HepG2 (cell line): ENCODE results near the gene HRH3. TPM values are rescaled to one million over a fixed set of nuclear protein-coding genes. Genes with fewer than 3 reads are reported as not detected.
A peak's percentile ranks its signal among the peaks of the same experiment; 100 is the strongest.

Source experiments
- ARNTL ChIP-seq: sonication (generic); formaldehyde crosslinking; IDR thresholded peaks from 2 replicates; pipeline ENCODE4 v1.4.0; 2020; ENCODE audit warnings: mild to moderate bottlenecking, missing genetic modification reagents
- CEBPZ ChIP-seq: IDR thresholded peaks from 2 replicates; pipeline ENCODE4 v1.6.1; 2012; ENCODE audit warnings: low read length, improper control_type of control experiment
- GLMP ChIP-seq: sonication (generic); formaldehyde crosslinking; IDR thresholded peaks from 2 replicates; pipeline ENCODE4 v1.9.0; 2021; ENCODE audit warnings: missing genetic modification reagents, mild to moderate bottlenecking, borderline replicate concordance
- HDAC1 ChIP-seq: sonication (generic); formaldehyde crosslinking; IDR thresholded peaks from 2 replicates; pipeline ENCODE4 v1.5.1; 2020; ENCODE audit warnings: mild to moderate bottlenecking, missing genetic modification reagents
- ISX ChIP-seq: sonication (generic); formaldehyde crosslinking; conservative IDR thresholded peaks from 2 replicates; pipeline ENCODE4 v1.5.0; 2020; ENCODE audit warnings: missing genetic modification reagents
- KDM4B ChIP-seq: sonication (generic); formaldehyde crosslinking; IDR thresholded peaks from 2 replicates; pipeline ENCODE4 v1.4.0; 2020; ENCODE audit warnings: missing genetic modification reagents
- MEIS1 ChIP-seq: sonication (generic); formaldehyde crosslinking; IDR thresholded peaks from 2 replicates; pipeline ENCODE4 v1.9.0; 2021; ENCODE audit warnings: mild to moderate bottlenecking, missing genetic modification reagents, moderate library complexity, borderline replicate concordance
- NFIB ChIP-seq: sonication (generic); formaldehyde crosslinking; IDR thresholded peaks from 2 replicates; pipeline ENCODE4 v1.9.0; 2021; ENCODE audit warnings: missing genetic modification reagents, mild to moderate bottlenecking, borderline replicate concordance
- PAWR ChIP-seq: sonication (generic); formaldehyde crosslinking; IDR thresholded peaks from 2 replicates; pipeline ENCODE4 v1.4.0; 2020; ENCODE audit warnings: missing genetic modification reagents, mild to moderate bottlenecking, borderline replicate concordance
- REL ChIP-seq: sonication (generic); formaldehyde crosslinking; conservative IDR thresholded peaks from 2 replicates; pipeline ENCODE4 v1.8.0; 2022; ENCODE audit warnings: mild to moderate bottlenecking, missing genetic modification reagents, moderate library complexity
- SRSF9 ChIP-seq: fragments of 200-400 bp; formaldehyde crosslinking; IDR thresholded peaks from 2 replicates; pipeline ENCODE4 v1.6.1; 2018; ENCODE audit warnings: borderline replicate concordance, mild to moderate bottlenecking, low read depth, low read length; ENCODE audit not compliant: insufficient read depth, poor library complexity, severe bottlenecking
- SSRP1 ChIP-seq: IDR thresholded peaks from 2 replicates; pipeline ENCODE4 v1.6.1; 2016; ENCODE audit warnings: control low read depth
- TBX2 ChIP-seq: sonication (generic); formaldehyde crosslinking; IDR thresholded peaks from 2 replicates; pipeline ENCODE4 v1.5.0; 2020; ENCODE audit warnings: missing genetic modification reagents, mild to moderate bottlenecking, borderline replicate concordance
- ZBTB33 ChIP-seq: sonication (generic); formaldehyde crosslinking; IDR thresholded peaks from 2 replicates; pipeline ENCODE4 v1.4.0; 2020; ENCODE audit warnings: missing genetic modification reagents
- ZNF160 ChIP-seq: sonication (generic); formaldehyde crosslinking; IDR thresholded peaks from 2 replicates; pipeline ENCODE4 v1.8.0; 2022; ENCODE audit warnings: mild to moderate bottlenecking, inconsistent platforms, missing genetic modification reagents
- ZNF20 ChIP-seq: sonication (generic); formaldehyde crosslinking; IDR thresholded peaks from 2 replicates; pipeline ENCODE4 v1.4.0; 2020; ENCODE audit warnings: mild to moderate bottlenecking, moderate library complexity, missing genetic modification reagents
- ZNF468 ChIP-seq: sonication (generic); formaldehyde crosslinking; IDR thresholded peaks from 2 replicates; pipeline ENCODE4 v1.8.0; 2022; ENCODE audit warnings: mild to moderate bottlenecking, moderate library complexity, missing genetic modification reagents
- ZSCAN25 ChIP-seq: sonication (generic); formaldehyde crosslinking; IDR thresholded peaks from 2 replicates; pipeline ENCODE4 v1.8.0; 2022; ENCODE audit warnings: mild to moderate bottlenecking, missing genetic modification reagents
- polyA plus RNA-seq, 8 experiments: library from polyadenylated mRNA; depleted of rRNA in 3 of 8; stranded (reverse) in 7 of 8; unstranded in 1 of 8; fragments of >200 nt; fragmentation: Illumina TruSeq in 4 of 8; extraction: Trizol in 4 of 8; gene quantifications; 2 replicates each; pipeline versions ENCODE4 v1.2.1 to v1.2.3, GENCODE V29; 2011 to 2016; ENCODE audit warnings: low read depth in 4 of 8, missing spikeins in 1 of 8, mixed read lengths in 1 of 8; ENCODE audit not compliant: insufficient read depth in 1 of 8
- total RNA-seq, 5 experiments: library from RNA; depleted of rRNA; stranded (reverse); fragments of >200 nt; fragmentation: Illumina TruSeq; extraction: Trizol; gene quantifications; 2 replicates each; pipeline ENCODE4 v1.2.3, GENCODE V29; 2016; ENCODE audit warnings: low read depth in 1 of 5
- TF ChIP-seq, protein P1 (sequence below): sonication (generic); formaldehyde crosslinking; IDR thresholded peaks from 2 replicates; pipeline ENCODE4 v1.4.0; 2020; ENCODE audit warnings: missing genetic modification reagents, borderline replicate concordance
- TF ChIP-seq, protein P2 (sequence below): sonication (generic); formaldehyde crosslinking; IDR thresholded peaks from 2 replicates; pipeline ENCODE4 v1.4.0; 2020; ENCODE audit warnings: mild to moderate bottlenecking, missing genetic modification reagents

Gene HRH3
- total and polyA plus RNA-seq, 2 of the 13 experiments (the other 11 are each of a cell fraction or from before 2014, with no cell fraction given) = 0.18 TPM; not detected in 1

DNA sequence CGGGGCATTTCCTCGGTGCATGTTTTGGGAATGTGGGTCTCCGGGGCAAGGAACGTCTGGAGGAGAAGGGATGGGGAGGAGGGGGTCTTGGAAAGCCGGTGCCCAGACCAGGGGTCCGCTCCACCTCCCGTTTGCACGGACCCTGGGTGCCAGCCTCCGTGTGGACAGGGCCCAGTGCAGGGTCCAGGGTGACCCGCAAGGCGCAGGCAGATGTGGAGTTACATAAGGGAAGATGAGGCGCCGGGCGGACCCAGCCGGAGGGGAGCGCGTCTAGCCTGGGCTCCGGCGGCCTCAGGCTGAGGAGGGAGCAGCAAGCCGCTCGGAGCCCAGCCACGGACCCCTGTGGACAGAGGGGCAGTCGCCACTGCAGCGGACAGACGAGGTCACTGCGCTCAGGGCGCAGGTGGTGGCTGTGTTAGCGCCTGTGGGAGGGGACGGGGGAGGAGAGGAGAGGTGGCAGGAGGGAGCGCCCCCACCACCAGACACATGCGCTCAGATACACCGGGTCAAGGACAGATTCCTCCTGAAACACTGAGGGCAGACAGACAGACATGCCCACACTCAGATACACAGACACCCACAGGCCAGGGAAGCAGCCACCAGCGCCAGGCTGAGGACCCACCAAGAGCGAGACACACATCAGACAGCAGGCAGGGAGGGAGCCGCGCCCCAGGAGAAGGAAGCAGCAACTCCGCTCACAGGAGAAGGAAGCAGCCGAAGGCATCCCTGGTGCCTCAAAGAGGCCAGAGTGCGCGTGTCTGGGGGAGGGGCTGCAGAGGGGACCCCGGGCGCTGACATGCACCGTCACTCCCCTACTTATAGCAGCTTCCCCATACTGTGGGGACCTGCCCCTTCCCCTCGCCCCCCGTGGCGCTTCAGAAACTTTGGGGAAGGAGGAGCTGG, 839 bp upstream of the HRH3 start (continued):
- TF ChIP-seq ZNF20 = no peak
- TF ChIP-seq NFIB (CRISPR knock-in tag) = peak; percentile 75; the same call in 1 of the 2 replicates
- TF ChIP-seq ZBTB33 = no peak
- no peak for TF ChIP-seq SSRP1
- TF ChIP-seq SRSF9 = no peak
- peak; percentile 20; the same call in 1 of the 2 replicates for TF ChIP-seq MEIS1 (CRISPR knock-in tag)
- no peak for TF ChIP-seq REL (CRISPR knock-in tag)
- TF ChIP-seq GLMP (CRISPR knock-in tag) = no peak
- peak; percentile 10 for TF ChIP-seq HDAC1 (CRISPR knock-in tag)
- no peak for TF ChIP-seq ZNF160 (CRISPR knock-in tag)
- TF ChIP-seq ISX (CRISPR knock-in tag) = no peak
- no peak for TF ChIP-seq ZSCAN25
- no peak for TF ChIP-seq CEBPZ
- peak; percentile 6; the same call in 1 of the 2 replicates for TF ChIP-seq TBX2 (CRISPR knock-in tag)
- TF ChIP-seq ZNF468 (CRISPR knock-in tag) = 0 out of 2 replicates have a peak, but pooled peaks have one; percentile 68
- TF ChIP-seq PAWR (CRISPR knock-in tag) = no peak
- no peak for TF ChIP-seq KDM4B (CRISPR knock-in tag)
- TF ChIP-seq, protein P1, sequence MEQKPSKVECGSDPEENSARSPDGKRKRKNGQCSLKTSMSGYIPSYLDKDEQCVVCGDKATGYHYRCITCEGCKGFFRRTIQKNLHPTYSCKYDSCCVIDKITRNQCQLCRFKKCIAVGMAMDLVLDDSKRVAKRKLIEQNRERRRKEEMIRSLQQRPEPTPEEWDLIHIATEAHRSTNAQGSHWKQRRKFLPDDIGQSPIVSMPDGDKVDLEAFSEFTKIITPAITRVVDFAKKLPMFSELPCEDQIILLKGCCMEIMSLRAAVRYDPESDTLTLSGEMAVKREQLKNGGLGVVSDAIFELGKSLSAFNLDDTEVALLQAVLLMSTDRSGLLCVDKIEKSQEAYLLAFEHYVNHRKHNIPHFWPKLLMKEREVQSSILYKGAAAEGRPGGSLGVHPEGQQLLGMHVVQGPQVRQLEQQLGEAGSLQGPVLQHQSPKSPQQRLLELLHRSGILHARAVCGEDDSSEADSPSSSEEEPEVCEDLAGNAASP (CRISPR knock-in tag) = no peak
- no peak for TF ChIP-seq ARNTL (CRISPR knock-in tag)
- TF ChIP-seq, protein P2, sequence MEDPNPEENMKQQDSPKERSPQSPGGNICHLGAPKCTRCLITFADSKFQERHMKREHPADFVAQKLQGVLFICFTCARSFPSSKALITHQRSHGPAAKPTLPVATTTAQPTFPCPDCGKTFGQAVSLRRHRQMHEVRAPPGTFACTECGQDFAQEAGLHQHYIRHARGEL (CRISPR knock-in tag) = no peak
